HG02884 (cell line): ENCODE measurements around the gene CDK19.
"Not testable (repeated sequence)": the region's sequence is repeated elsewhere in the genome, so short reads cannot be mapped to it uniquely, and the experiment has no call there.

ENCODE experiments used
- ATAC-seq: cut with Tn5 transposase; IDR thresholded peaks from one replicate; pipeline ENCODE4 v1.9.1; 2021; ENCODE audit warnings: mild to moderate bottlenecking, moderate library complexity; ENCODE audit not compliant: unreplicated experiment

The CDK19 gene

DNA sequence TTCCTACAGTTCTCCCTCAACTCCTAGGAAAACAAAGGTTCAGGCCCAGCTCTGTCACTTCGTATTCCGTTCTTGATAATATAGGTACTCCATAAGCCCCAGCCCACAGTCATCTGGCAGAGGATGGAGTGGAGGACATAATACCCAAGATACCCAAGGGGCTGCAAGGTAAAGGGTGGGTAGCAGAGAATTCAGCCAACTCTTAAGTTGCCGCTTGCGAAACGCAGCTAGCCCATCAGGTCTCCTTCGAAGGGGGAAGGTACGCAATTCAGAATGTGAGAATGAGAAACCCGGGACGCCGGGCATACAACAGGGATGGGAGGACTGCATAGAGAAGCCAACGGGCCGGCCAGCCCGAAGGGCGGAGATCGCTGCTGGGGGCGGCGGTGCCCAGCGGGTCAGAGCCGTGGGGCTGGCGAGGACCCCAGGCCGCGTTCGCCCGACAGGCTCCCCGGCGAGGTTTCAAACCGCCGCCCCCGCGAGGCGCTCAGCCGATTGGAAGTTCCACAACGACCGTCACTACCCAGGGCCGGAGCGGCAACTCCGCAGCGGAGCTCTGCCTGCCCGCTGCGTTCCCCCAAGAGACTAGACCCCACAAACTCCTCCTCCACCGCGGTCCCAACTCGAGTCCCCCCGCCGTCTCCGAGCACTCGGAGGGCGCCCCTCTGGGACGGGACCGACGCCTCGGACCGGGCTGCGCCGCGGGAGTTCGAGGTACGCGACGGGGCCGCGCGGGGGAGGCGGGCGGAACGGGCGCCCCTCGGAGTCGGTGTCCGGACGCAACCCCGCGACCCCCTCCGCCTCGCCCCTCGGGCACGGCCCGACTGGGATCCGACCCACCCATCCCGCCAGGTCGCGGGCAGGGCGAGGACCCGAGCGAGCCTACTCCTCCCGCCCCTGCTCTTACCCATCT, 911 bp downstream of the CDK19 start:
- peak; percentile 12 for ATAC-seq

GRCh38 chr6:110813338-110814101, 1.7 kb downstream of the CDK19 start:
- ATAC-seq, result no peak

DNA sequence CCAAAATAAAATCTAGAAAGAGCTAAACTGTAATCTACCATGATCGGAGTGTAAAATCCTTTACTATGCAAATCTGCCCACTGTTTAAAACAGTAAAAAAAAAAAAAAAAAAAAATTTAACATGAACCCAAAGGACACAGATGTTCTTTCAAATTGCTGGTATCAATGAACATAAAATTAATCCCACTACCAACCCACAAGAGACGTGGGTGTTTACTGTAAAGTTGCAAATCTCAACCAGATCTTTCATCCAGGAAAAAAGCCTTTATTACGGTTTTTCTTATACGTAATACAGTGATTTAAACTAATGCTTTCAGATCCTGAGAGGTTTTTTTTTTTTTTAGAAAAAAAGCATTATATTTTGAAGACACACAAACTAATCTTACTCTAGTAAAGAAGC, 2.5 kb downstream of the CDK19 start:
- no peak for ATAC-seq

DNA sequence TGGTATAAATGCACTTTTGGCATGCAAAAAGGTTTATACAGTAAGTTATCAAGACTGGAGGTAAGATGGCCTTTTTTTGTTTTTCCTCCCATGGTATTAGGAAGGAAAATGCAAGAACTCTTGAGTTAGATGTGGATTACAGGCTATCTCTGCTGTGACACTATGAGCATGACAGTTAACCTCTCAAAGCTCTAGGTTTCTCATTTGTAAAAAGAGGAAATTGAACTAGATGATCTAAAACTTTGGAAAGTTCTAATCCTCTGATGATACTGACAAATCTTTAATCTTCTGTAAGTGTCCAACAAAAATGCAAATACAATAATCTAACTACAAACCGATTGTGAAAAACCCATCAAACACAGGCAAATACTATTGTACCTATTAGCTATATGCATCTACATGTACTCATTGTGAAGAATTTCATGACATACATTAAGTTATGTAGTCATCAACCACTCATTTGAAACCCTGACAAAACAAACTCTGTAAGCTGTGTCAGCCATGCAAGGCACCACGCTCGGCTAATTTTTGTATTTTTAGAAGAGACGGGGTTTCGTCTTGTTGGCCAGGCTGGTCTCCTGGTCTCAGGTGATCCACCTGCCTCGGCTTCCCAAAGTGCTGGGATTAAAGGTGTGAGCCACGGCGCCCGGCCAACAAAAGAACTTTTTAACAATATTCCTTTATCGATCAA, 4.2 kb downstream of the CDK19 start:
- no peak for ATAC-seq

- ATAC-seq, result no peak
These were observed 5.5 kb downstream of the CDK19 start for GRCh38 chr6:110809792-110810191.

GRCh38 chr6:110802175-110802574, 13.1 kb downstream of the CDK19 start:
- ATAC-seq, result not testable (repeated sequence)

DNA sequence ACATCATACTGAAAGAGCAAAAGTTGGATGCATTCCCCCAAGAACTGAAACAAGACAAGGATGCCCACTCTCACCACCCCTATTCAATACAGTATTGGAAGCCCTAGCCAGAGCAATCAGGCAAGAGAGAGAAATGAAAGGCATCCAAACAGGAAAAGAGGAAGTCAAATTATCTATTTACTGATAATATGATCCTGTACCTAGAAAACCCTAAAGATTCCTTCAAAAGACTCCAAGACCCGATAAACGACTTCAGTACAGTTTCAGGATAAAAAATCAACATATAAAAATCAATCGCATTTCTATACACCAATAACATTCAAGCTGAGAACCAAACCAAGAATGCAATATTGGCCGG, 14.5 kb downstream of the CDK19 start:
- ATAC-seq, result no peak

DNA sequence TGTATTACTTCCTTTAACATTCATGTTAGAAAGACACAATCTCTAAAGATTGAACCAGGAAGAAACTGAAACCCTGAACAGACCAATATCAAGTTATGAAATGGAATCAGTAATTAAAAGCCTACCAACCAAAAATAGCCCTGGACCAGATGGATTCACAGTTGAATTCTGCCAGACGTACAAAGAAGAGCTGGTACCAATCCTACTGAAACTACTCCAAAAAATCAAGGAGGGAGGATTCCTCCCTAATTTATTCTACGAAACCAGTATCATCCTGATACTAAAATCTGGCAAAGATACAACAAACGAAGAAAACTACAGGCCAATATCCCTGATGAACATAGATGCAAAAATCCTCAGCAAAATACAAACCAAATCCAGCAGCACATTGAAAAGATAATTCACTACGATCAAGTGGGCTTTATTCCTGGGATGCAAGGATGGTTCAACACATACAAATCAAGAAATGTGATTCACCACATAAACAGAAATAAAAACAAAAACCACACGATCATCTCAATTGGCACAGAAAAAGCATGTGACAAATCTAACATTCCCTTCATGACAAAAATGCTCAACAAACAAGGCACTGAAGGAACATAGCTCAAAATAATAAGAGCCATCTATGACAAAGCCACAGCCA, 15.0 kb downstream of the CDK19 start:
- ATAC-seq, result no peak

GRCh38 chr6:110799655-110800054, 15.6 kb downstream of the CDK19 start:
- ATAC-seq, result no peak

DNA sequence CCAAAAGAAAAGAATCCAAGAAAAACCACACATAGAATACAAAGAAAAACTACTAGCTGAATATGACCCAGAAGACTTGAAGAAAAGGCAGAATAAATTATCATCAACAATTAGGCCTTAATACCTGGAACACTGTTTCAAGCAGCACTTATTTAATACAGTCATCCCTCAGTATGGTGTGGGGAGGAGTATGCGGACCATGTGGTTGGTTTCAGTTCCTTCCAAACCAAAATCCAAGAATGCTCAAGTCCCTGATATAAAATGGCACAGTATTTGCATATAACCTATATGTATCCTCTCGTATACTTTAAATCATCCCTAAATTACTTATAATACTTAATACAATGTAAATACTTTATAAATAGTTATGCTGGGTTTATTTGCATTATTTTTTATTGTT, 16.1 kb downstream of the CDK19 start:
- ATAC-seq, result no peak

DNA sequence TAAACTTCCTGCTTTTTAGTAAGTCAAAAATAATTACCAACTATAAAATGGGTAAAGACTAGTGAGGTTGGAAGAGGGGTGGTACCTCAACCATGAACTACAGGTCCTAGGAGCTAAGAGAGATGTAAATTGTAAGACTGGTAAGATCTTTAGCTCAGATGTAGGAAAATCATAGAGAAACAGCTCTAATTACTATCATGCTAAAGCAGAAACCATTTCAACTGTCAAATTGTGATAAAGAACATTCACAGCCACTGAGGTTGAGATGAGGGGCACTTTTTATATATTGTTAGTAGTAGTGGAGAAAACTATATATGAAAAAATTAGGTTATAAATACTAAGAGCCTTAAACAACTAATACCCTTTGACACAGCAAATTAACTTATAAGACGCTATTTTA, 20.0 kb downstream of the CDK19 start:
- no peak for ATAC-seq

GRCh38 chr6:110786696-110787095, 28.6 kb downstream of the CDK19 start:
- ATAC-seq, result no peak

- no peak for ATAC-seq
These were observed 29.0 kb downstream of the CDK19 start for GRCh38 chr6:110786271-110786670.

- ATAC-seq, result no peak
These were observed 30.7 kb downstream of the CDK19 start for GRCh38 chr6:110784610-110784979.

DNA sequence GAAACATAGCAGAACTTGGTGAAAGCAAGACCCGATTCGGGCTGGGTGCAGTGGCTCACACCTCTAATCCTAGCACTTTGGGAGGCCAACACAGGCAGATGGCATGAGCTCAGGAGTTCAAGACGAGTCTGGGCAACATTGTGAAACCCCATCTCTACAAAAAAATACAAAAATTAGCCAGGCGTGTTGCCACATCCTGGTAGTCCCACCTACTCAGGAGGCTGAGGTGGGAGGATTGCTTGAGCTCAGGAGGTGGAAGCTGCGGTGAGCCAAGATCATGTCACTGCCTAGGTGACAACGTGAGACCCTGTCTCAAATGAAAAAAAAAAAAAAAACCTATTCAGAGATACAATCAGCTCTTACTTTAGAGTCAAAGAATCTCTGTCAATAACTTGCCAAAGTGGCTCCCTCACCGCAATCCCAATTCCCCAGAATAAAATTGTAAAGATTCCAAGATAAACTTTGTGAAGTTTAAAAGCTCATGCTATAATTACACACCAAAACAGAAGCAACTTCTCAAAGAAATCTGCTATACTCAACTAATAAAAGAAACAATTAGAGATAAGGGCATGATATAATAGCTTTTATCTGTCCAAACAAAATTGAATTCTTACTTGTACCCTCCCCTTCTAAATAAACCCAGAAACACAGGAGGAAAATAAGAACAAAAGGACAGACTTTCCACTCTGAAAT, 33.6 kb downstream of the CDK19 start:
- ATAC-seq, result no peak

DNA sequence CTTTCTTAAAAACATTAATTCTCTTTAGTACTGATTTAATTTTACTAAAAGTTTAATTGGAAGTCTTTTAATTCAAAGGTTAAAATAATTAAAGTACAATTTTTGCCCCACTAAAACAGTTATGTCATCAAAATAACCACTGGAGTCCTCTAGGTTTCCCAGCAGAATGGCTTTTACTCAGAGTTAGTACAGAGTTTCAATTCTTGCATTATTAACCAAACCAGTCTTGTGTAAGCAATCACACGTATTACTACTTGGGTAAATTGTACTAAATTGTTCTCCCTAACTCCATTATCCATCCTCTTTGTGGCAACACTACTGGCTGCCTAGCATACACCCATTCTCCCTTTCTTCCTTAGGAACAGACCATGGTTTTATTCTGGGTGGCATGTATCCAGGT, 36.9 kb downstream of the CDK19 start:
- ATAC-seq, result no peak

- ATAC-seq, result no peak
These were observed 37.6 kb downstream of the CDK19 start for GRCh38 chr6:110777636-110778035.

- no peak for ATAC-seq
These were observed 38.9 kb downstream of the CDK19 start for GRCh38 chr6:110776413-110776812.

DNA sequence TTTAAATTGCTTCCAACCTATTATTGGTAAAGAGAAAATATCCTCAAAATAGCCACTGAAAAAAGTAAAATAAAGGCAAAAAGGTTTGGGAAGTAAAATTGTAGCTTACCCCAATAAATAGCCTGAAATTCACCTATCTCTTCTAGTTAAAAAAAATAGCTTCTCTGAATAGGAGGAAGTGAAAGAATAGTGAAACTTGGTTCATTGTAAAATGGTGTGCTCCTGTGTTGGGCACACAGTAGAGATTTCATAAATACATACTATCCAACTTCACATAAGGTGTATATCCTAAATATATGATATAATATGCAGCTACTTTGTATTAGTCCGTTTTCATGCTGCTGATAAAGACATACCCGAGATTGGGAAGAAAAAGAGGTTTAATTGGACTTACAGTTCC, 45.3 kb downstream of the CDK19 start:
- no peak for ATAC-seq

DNA sequence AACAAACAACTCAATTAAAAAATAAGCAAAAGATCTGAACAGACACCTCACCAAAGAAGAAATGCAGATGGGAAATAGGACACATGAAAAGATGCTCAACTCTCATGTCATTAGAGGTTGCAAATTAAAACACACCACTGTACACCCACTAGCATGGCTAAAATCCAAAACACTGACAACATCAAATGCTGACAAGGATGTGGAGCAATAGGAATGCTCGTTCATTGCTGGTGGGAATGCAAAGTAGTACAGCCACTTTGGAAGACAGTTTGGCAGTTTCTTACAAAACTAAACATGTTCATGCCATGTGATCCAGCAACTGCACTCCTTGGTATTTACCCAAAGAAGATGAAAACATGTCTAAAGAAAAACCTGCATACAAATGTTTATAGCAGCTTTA, 47.2 kb downstream of the CDK19 start:
- no peak for ATAC-seq

GRCh38 chr6:110761371-110761770, 53.9 kb downstream of the CDK19 start:
- ATAC-seq, result no peak
